A673 (cell line): ENCODE data around the gene TMEM42. TPM values are rescaled to one million over a fixed set of nuclear protein-coding genes. Genes with fewer than 3 reads are reported as not detected.

Source experiments
- BruUV-seq: library from RNA; stranded (reverse); fragments of 400-500 nt; replicated peaks from 2 replicates; lab custom pipeline; 2021; lab: Mats Ljungman, UMichigan
- CTCF ChIA-PET: fragments of 300-600 bp; sonication (Branson Sonifier 250); formaldehyde crosslinking; loops from one replicate; lab custom pipeline; 2022; ENCODE audit warnings: antibody characterized with exemption; lab: Charles Lee
- POLR2A ChIA-PET: fragments of 300-600 bp; sonication (Branson Sonifier 250); formaldehyde crosslinking; loops from one replicate; lab custom pipeline; 2022; ENCODE audit warnings: antibody characterized with exemption; ENCODE audit not compliant: low non-redundant PET; lab: Charles Lee
- DNase-seq: peaks from one replicate; pipeline ENCODE4 v3.0.0-alpha.2; 2015; ENCODE audit warnings: low spot score
- H3K27ac ChIP-seq: fragments of 200-600 bp; sonication (generic); 2 replicates; pipeline ENCODE4 v1.5.1; 2016; ENCODE audit warnings: mixed run types, low read depth, mild to moderate bottlenecking, mixed read lengths, antibody characterized with exemption, low read length; ENCODE audit not compliant: poor library complexity, severe bottlenecking
- H3K27me3 ChIP-seq: fragments of 200-600 bp; sonication (generic); replicated peaks from 2 replicates; pipeline ENCODE4 v1.6.1; 2017; ENCODE audit warnings: mixed run types, low read depth, mild to moderate bottlenecking, mixed read lengths, antibody characterized with exemption, low read length; ENCODE audit not compliant: insufficient read depth, poor library complexity
- H3K36me3 ChIP-seq: fragments of 200-600 bp; sonication (generic); 2 replicates; pipeline ENCODE4 v1.6.1; 2016; ENCODE audit warnings: mixed run types, mild to moderate bottlenecking, mixed read lengths, antibody characterized with exemption, low read length; ENCODE audit not compliant: insufficient read depth, poor library complexity, severe bottlenecking
- H3K4me1 ChIP-seq: fragments of 200-600 bp; sonication (generic); 2 replicates; pipeline ENCODE4 v1.6.1; 2017; ENCODE audit warnings: mixed run types, mild to moderate bottlenecking, mixed read lengths, antibody characterized with exemption, low read length; ENCODE audit not compliant: insufficient read depth, poor library complexity, severe bottlenecking
- H3K4me3 ChIP-seq: fragments of 200-600 bp; sonication (generic); 2 replicates; pipeline ENCODE4 v1.5.1; 2016; ENCODE audit warnings: low read depth, mixed run types, mild to moderate bottlenecking, mixed read lengths, low read length; ENCODE audit not compliant: poor library complexity, severe bottlenecking
- H3K9me3 ChIP-seq: fragments of 200-600 bp; sonication (generic); 2 replicates; pipeline ENCODE4 v1.6.1; 2016; ENCODE audit warnings: mixed run types, low read depth, mild to moderate bottlenecking, mixed read lengths, antibody characterized with exemption, low read length; ENCODE audit not compliant: poor library complexity, severe bottlenecking
- CTCF ChIP-seq: fragments of 300-800, 200-600 bp; sonication (generic); conservative IDR thresholded peaks from 2 replicates; pipeline ENCODE4 v1.5.1; 2017; ENCODE audit warnings: low read depth, mild to moderate bottlenecking, antibody characterized with exemption, low read length, moderate library complexity, mixed read lengths
- EZH2 ChIP-seq: fragments of 200-600 bp; sonication (generic); IDR thresholded peaks from 2 replicates; pipeline ENCODE4 v1.6.1; 2017; ENCODE audit warnings: borderline replicate concordance, low read depth, mild to moderate bottlenecking, mixed read lengths, antibody characterized with exemption, low read length; ENCODE audit not compliant: poor library complexity, severe bottlenecking
- intact Hi-C: fragments of 100-400 bp; cut with micrococcal nuclease; formaldehyde crosslinking; loops from one replicate; pipeline ENCODE4 v1.10.0; 2022; ENCODE audit not compliant: unreplicated experiment
- total RNA-seq: library from RNA; stranded (reverse); gene quantifications from 2 replicates; pipeline ENCODE4 v1.2.3, GENCODE V29; 2021

The TMEM42 gene
- total RNA-seq, 1 experiment from 2014 or later = 6.5 TPM

- TF ChIP-seq CTCF (peak; percentile 66), EZH2 (no peak)
- H3K9me3 ChIP-seq = no peaks in the 10 kb centered on the region
- H3K36me3 ChIP-seq = no peaks in the 10 kb centered on the region
- peaks cover 7% of the 10 kb centered on the region for H3K4me1 ChIP-seq
- DNase-seq = peak; percentile 71
- H3K4me3 ChIP-seq = no peak overlapping the region
- ChIA-PET POLR2A (no interaction called here), CTCF (interaction anchor here (1.2 kb wide), 1 partner anchor 10 kb away, joined by 3 read pairs; no protein-coding TSS in a partner anchor)
- no TSS peak for BruUV-seq
- intact Hi-C loops = loop anchor here (1.0 kb wide), 1 partner anchor 381 kb away; no protein-coding TSS in a partner anchor
- H3K27me3 ChIP-seq = no peaks in the 10 kb centered on the region
- H3K27ac ChIP-seq = no peak overlapping the region
Measured at GRCh38 chr3:44913868-44914468, 52.3 kb downstream of the TMEM42 start.

- H3K36me3 ChIP-seq = no peaks in the 10 kb centered on the region
- TF ChIP-seq CTCF (peak; percentile 57), EZH2 (no peak)
- ChIA-PET POLR2A (no interaction called here), CTCF (interaction anchor here (0.6 to 1.2 kb wide), 3 partner anchors 9 to 61 kb away, joined by 3 to 17 read pairs (median 5); partner anchors contain the start of genes EXOSC7 and ZDHHC3)
- intact Hi-C loops = loop anchor here (1.0 kb wide), 1 partner anchor 382 kb away; no protein-coding TSS in a partner anchor
- DNase-seq = peak; percentile 52
- H3K9me3 ChIP-seq = no peaks in the 10 kb centered on the region
- peak overlapping the region; percentile 64 for H3K27ac ChIP-seq
- H3K27me3 ChIP-seq = no peaks in the 10 kb centered on the region
- BruUV-seq = no TSS peak
- H3K4me1 ChIP-seq = peaks cover 7% of the 10 kb centered on the region
- H3K4me3 ChIP-seq = no peak overlapping the region
Measured at GRCh38 chr3:44914936-44915335, 53.2 kb downstream of the TMEM42 start.

Other genes starting within 250 kb of the TMEM42 start
- 14.0 and 14.3 TPM in 2 replicates for gene ZNF197, start 236.9 kb upstream of the TMEM42 start, total RNA-seq
- 11.3 and 13.0 TPM in 2 replicates for gene ZNF35, start 213.2 kb upstream of the TMEM42 start, total RNA-seq
- 1.6 and 2.2 TPM in 2 replicates for gene ZNF502, start 149.3 kb upstream of the TMEM42 start, total RNA-seq
- gene ZNF501, start 132.3 kb upstream of the TMEM42 start, total RNA-seq = 2.8 and 4.2 TPM in 2 replicates
- 24.3 and 24.6 TPM in 2 replicates for gene KIAA1143, start 100.3 kb upstream of the TMEM42 start, total RNA-seq
- 21.9 and 25.7 TPM in 2 replicates for gene KIF15, start 100.1 kb upstream of the TMEM42 start, total RNA-seq
- gene TGM4, start 12.7 kb downstream of the TMEM42 start, total RNA-seq = 0.09 TPM in 1 of 2 replicates, not detected in the other
- 94.7 and 95.2 TPM in 2 replicates for gene ZDHHC3, start 114.3 kb downstream of the TMEM42 start, total RNA-seq
- gene EXOSC7, start 114.3 kb downstream of the TMEM42 start, total RNA-seq = 47.4 and 57.3 TPM in 2 replicates
- gene CLEC3B, start 164.4 kb downstream of the TMEM42 start, total RNA-seq = 0.81 and 1.0 TPM in 2 replicates